SK-N-SH (cell line): ENCODE data around the gene ZNF804A. TPM values are rescaled to one million over a fixed set of nuclear protein-coding genes. Genes with fewer than 3 reads are reported as not detected.
"Not testable (repeated sequence)": the region's sequence is repeated elsewhere in the genome, so short reads cannot be mapped to it uniquely, and the experiment has no call there.

Experiments used
- CTCF ChIA-PET: fragments of 300-600, 350-600 bp; formaldehyde crosslinking; extraction: SDS; loops from one replicate; lab custom pipeline; 2021; lab: Yijun Ruan, JAX
- POLR2A ChIA-PET: fragments of 350-600 bp; sonication (Branson Sonifier 250); formaldehyde crosslinking; extraction: SDS; loops from one replicate; lab custom pipeline; 2020; ENCODE audit warnings: antibody characterized with exemption, inconsistent platforms; lab: Yijun Ruan, JAX
- DNase-seq: peaks from one replicate; pipeline ENCODE4 v3.0.0; 2012
- H2AFZ ChIP-seq: fragments of 200-600 bp; sonication (generic); 2 replicates; pipeline ENCODE4 v1.8.1; 2016; ENCODE audit warnings: antibody characterized with exemption, mild to moderate bottlenecking, low read depth
- H3F3A ChIP-seq: fragments of 200-600 bp; sonication (generic); replicated peaks from 2 replicates; pipeline ENCODE3; 2016; ENCODE audit warnings: antibody characterized with exemption, mild to moderate bottlenecking; ENCODE audit not compliant: insufficient read depth
- H3K27ac ChIP-seq, 2 experiments: fragments of 200-500 bp in 1 of 2; fragments of 200-600 bp in 1 of 2; sonication (Bioruptor generic) in 1 of 2; sonication (generic), shearing (Covaris generic) in 1 of 2; 2 replicates each; pipeline versions ENCODE4 v1.5.1 to v1.6.1; 2014 to 2016; ENCODE audit warnings: low read depth in 2 of 2, inconsistent platforms in 1 of 2, low read length in 1 of 2, mild to moderate bottlenecking in 1 of 2, mixed read lengths in 1 of 2
- H3K27me3 ChIP-seq: fragments of 200-600 bp; sonication (generic), shearing (Covaris generic); 2 replicates; pipeline ENCODE4 v1.6.1; 2016; ENCODE audit warnings: mixed run types; ENCODE audit not compliant: insufficient read depth
- H3K36me3 ChIP-seq, 2 experiments: fragments of 200-500 bp in 1 of 2; fragments of 200-600 bp in 1 of 2; sonication (Bioruptor generic) in 1 of 2; sonication (generic) in 1 of 2; replicated peaks in 1 of 2; 2 replicates each; pipeline versions ENCODE3 to v1.5.1; 2014 to 2016; ENCODE audit warnings: low read length in 1 of 2, mild to moderate bottlenecking in 1 of 2; ENCODE audit not compliant: insufficient read depth in 2 of 2, control insufficient read depth in 1 of 2
- H3K4me1 ChIP-seq, 2 experiments: fragments of 200-500 bp in 1 of 2; fragments of 200-600 bp in 1 of 2; sonication (Bioruptor generic) in 1 of 2; sonication (generic), shearing (Covaris generic) in 1 of 2; 2 replicates each; pipeline versions ENCODE4 v1.5.1 to v1.6.1; 2014 to 2016; ENCODE audit warnings: low read depth in 1 of 2, low read length in 1 of 2, mixed run types in 1 of 2; ENCODE audit not compliant: insufficient read depth in 2 of 2, control insufficient read depth in 1 of 2
- H3K4me2 ChIP-seq: fragments of 200-600 bp; sonication (generic), shearing (Covaris generic); 2 replicates; pipeline ENCODE4 v1.6.1; 2017; ENCODE audit warnings: mixed run types
- H3K4me3 ChIP-seq, 2 experiments: fragments of 200-500 bp in 1 of 2; fragments of 200-600 bp in 1 of 2; sonication (Bioruptor generic) in 1 of 2; sonication (generic), shearing (Covaris generic) in 1 of 2; 2 replicates each; pipeline versions ENCODE4 v1.5.1 to v1.8.1; 2014 to 2016; ENCODE audit warnings: low read depth in 2 of 2, inconsistent platforms in 1 of 2, low read length in 1 of 2, mild to moderate bottlenecking in 1 of 2, mixed read lengths in 1 of 2, moderate library complexity in 1 of 2
- H3K79me2 ChIP-seq: fragments of 200-600 bp; sonication (generic); 2 replicates; pipeline ENCODE4 v1.8.1; 2017; ENCODE audit warnings: mild to moderate bottlenecking; ENCODE audit not compliant: insufficient read depth
- H3K9ac ChIP-seq: fragments of 200-600 bp; sonication (generic); 2 replicates; pipeline ENCODE4 v1.6.1; 2017; ENCODE audit warnings: mixed run types
- H3K9me2 ChIP-seq: fragments of 200-600 bp; sonication (generic); 2 replicates; pipeline ENCODE4 v1.6.1; 2017; ENCODE audit warnings: mixed run types
- H3K9me3 ChIP-seq: fragments of 200-600 bp; sonication (generic); 2 replicates; pipeline ENCODE4 v1.6.1; 2017; ENCODE audit warnings: mixed run types, mild to moderate bottlenecking, moderate library complexity
- H4K20me1 ChIP-seq: fragments of 200-600 bp; sonication (generic); 2 replicates; pipeline ENCODE4 v1.6.1; 2017; ENCODE audit warnings: mild to moderate bottlenecking, mixed run types; ENCODE audit not compliant: insufficient read depth
- FOSL2 ChIP-seq: IDR thresholded peaks from 2 replicates; pipeline ENCODE4 v1.4.0; 2012; ENCODE audit warnings: low read depth, mild to moderate bottlenecking, moderate library complexity, borderline replicate concordance
- NRF1 ChIP-seq: IDR thresholded peaks from 2 replicates; pipeline ENCODE4 v1.6.1; 2012; ENCODE audit warnings: low read depth, mild to moderate bottlenecking, low read length
- YY1 ChIP-seq: IDR thresholded peaks from 2 replicates; pipeline ENCODE4 v1.4.0; 2012; ENCODE audit warnings: low read depth, mild to moderate bottlenecking
- WGBS: methylation state at CpG from one replicate; pipeline ENCODE4 v1.1.6; 2017; ENCODE audit warnings: low lambda C conversion rate; 5-methylcytosine and 5-hydroxymethylcytosine counted together
- polyA plus RNA-seq, 3 experiments: library from polyadenylated mRNA; depleted of rRNA; stranded (reverse); fragments of >200 nt; gene quantifications; 2 replicates each; pipeline ENCODE4 v1.2.3, GENCODE V29; 2012
- TF ChIP-seq, protein P1 (sequence below): IDR thresholded peaks from 2 replicates; pipeline ENCODE4 v1.4.0; 2012; ENCODE audit warnings: low read depth, borderline replicate concordance
- TF ChIP-seq, protein P2 (sequence below): IDR thresholded peaks from 2 replicates; pipeline ENCODE4 v1.4.0; 2012; ENCODE audit warnings: low read depth, borderline replicate concordance
- TF ChIP-seq, protein P3 (sequence below): fragments of 200-600 bp; sonication (generic); IDR thresholded peaks from 2 replicates; pipeline ENCODE4 v1.6.1; 2017; ENCODE audit warnings: antibody characterized with exemption, mild to moderate bottlenecking, moderate library complexity
- TF ChIP-seq, protein P4 (sequence below): fragments of 150-350 bp; IDR thresholded peaks from 2 replicates; pipeline ENCODE4 v1.6.1; 2016; ENCODE audit warnings: mild to moderate bottlenecking, low read depth, low read length

Gene ZNF804A
- polyA plus RNA-seq, 1 of the 3 experiments (the other 2 are of a cell fraction) = 0.02 TPM

DNA sequence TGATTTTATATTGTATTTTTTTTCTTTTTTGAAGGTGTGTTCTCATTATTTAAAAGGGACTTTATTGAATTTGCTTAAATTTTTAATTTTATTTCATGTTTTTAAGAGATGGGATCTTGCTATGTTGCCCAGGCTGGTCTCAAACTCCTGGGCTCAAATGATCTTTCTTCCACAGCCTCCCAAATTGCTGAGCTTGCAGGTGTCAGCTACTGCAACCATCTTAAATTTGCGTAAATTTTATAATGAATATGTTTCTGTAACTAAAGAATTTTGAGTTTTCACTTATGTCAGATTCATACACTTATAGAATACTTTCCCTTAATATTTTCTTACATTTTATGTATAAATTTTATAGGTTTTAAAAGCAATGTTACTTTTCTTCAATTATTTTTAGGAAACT lies 157.8 kb downstream of the ZNF804A start:
- Histone ChIP-seq H3F3A (no peaks in the 10 kb centered on the region), H3K4me3 (no peak overlapping the region), H3K4me2 (no peak overlapping the region), H3K79me2 (no peaks in the 10 kb centered on the region), H3K9ac (no peak overlapping the region), H3K4me1 (no peaks in the 10 kb centered on the region; a peak in 1 of 4 replicates), H3K9me3 (no peaks in the 10 kb centered on the region), H2AFZ (no peak overlapping the region), H4K20me1 (no peaks in the 10 kb centered on the region), H3K27me3 (no peaks in the 10 kb centered on the region), H3K9me2 (no peaks in the 10 kb centered on the region), H3K36me3 (no peaks in the 10 kb centered on the region), H3K27ac (no peak overlapping the region)
- ChIA-PET POLR2A (no interaction called here), CTCF (no interaction called here)
- DNase-seq = no peak
- 86% methylated on average over 1 of the region's 1 CpG for WGBS
- TF ChIP-seq, protein P1, sequence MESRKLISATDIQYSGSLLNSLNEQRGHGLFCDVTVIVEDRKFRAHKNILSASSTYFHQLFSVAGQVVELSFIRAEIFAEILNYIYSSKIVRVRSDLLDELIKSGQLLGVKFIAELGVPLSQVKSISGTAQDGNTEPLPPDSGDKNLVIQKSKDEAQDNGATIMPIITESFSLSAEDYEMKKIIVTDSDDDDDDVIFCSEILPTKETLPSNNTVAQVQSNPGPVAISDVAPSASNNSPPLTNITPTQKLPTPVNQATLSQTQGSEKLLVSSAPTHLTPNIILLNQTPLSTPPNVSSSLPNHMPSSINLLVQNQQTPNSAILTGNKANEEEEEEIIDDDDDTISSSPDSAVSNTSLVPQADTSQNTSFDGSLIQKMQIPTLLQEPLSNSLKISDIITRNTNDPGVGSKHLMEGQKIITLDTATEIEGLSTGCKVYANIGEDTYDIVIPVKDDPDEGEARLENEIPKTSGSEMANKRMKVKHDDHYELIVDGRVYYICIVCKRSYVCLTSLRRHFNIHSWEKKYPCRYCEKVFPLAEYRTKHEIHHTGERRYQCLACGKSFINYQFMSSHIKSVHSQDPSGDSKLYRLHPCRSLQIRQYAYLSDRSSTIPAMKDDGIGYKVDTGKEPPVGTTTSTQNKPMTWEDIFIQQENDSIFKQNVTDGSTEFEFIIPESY = no peak
- no peak for TF ChIP-seq FOSL2

DNA sequence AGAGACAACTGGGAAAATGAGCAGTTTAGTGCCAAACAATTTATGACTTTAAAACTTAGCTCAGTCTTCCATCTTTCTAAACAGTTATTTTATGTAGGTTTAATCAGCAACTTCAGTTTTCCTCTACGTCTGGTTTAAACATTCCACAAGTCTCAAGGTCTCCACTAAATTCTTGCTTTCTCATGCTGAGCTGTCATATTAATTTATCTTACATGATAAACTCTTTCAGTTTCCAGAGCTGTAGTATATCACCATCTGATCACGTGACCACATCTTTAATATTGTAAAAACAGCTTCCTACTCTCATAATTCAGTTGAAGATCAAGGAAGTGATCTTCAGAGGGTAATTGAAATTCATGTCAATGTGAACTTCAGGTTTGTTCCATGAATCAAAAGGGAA lies 158.6 kb downstream of the ZNF804A start:
- H3K79me2 ChIP-seq = no peaks in the 10 kb centered on the region
- no peaks in the 10 kb centered on the region for H3F3A ChIP-seq
- ChIA-PET POLR2A (no interaction called here), CTCF (no interaction called here)
- DNase-seq = no peak
- no peaks in the 10 kb centered on the region for H4K20me1 ChIP-seq
- 29% methylated on average over 2 of the region's 2 CpGs for WGBS
- no peak overlapping the region for H3K4me2 ChIP-seq
- no peak overlapping the region; a peak in 1 of 4 replicates for H3K27ac ChIP-seq
- H3K9me2 ChIP-seq = no peaks in the 10 kb centered on the region
- TF ChIP-seq NRF1 (no peak), YY1 (no peak)
- TF ChIP-seq, protein P2, sequence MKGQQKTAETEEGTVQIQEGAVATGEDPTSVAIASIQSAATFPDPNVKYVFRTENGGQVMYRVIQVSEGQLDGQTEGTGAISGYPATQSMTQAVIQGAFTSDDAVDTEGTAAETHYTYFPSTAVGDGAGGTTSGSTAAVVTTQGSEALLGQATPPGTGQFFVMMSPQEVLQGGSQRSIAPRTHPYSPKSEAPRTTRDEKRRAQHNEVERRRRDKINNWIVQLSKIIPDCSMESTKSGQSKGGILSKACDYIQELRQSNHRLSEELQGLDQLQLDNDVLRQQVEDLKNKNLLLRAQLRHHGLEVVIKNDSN = 0 out of 2 replicates have a peak, but pooled peaks have one; percentile 14
- TF ChIP-seq, protein P3, sequence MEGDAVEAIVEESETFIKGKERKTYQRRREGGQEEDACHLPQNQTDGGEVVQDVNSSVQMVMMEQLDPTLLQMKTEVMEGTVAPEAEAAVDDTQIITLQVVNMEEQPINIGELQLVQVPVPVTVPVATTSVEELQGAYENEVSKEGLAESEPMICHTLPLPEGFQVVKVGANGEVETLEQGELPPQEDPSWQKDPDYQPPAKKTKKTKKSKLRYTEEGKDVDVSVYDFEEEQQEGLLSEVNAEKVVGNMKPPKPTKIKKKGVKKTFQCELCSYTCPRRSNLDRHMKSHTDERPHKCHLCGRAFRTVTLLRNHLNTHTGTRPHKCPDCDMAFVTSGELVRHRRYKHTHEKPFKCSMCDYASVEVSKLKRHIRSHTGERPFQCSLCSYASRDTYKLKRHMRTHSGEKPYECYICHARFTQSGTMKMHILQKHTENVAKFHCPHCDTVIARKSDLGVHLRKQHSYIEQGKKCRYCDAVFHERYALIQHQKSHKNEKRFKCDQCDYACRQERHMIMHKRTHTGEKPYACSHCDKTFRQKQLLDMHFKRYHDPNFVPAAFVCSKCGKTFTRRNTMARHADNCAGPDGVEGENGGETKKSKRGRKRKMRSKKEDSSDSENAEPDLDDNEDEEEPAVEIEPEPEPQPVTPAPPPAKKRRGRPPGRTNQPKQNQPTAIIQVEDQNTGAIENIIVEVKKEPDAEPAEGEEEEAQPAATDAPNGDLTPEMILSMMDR = no peak
- TF ChIP-seq, protein P4, sequence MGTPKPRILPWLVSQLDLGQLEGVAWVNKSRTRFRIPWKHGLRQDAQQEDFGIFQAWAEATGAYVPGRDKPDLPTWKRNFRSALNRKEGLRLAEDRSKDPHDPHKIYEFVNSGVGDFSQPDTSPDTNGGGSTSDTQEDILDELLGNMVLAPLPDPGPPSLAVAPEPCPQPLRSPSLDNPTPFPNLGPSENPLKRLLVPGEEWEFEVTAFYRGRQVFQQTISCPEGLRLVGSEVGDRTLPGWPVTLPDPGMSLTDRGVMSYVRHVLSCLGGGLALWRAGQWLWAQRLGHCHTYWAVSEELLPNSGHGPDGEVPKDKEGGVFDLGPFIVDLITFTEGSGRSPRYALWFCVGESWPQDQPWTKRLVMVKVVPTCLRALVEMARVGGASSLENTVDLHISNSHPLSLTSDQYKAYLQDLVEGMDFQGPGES = no peak
- H3K9me3 ChIP-seq = no peaks in the 10 kb centered on the region
- H3K27me3 ChIP-seq = no peaks in the 10 kb centered on the region
- H3K4me1 ChIP-seq = no peaks in the 10 kb centered on the region; a peak in 1 of 4 replicates
- H3K4me3 ChIP-seq = no peak overlapping the region
- H3K36me3 ChIP-seq = no peaks in the 10 kb centered on the region
- no peak overlapping the region for H3K9ac ChIP-seq
- peak overlapping the region; percentile 24; the same call in 1 of the 2 replicates for H2AFZ ChIP-seq

DNA sequence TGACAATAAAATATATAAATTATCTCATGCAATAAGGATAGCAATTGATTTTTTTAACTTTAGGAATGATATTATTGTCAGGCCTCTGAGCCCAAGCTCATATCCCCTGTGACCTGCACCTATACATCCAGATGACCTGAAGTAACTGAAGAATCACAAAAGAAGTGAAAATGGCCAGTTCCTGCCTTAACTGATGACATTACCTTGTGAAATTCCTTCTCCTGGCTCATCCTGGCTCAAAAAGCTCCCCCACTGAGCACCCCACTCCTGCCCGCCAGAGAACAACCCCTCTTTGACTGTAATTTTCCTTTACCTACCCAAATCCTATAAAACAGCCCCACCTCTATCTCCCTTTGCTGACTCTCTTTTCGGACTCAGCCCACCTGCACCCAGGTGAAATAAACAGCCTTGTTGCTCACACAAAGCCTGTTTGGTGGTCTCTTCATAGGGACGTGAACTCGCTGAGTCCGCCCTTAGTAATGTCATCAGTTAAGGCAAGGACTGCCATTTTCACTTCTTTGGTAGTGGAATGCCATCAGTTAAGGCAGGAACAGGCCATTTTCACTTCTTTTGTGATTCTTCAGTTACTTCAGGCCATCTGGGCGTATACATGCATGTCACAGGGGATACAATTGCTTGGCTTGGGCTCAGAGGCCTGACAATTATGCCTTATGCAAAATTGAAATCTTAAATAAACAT lies 161.4 kb downstream of the ZNF804A start:
- H3K9me2 ChIP-seq, H3K9ac ChIP-seq, H3K27ac ChIP-seq, H3F3A ChIP-seq, H3K4me2 ChIP-seq, POLR2A ChIA-PET, H4K20me1 ChIP-seq, H3K79me2 ChIP-seq, H3K27me3 ChIP-seq, H3K4me1 ChIP-seq, H3K4me3 ChIP-seq, CTCF ChIA-PET, H3K9me3 ChIP-seq, H3K36me3 ChIP-seq, H2AFZ ChIP-seq, DNase-seq: not testable (repeated sequence)
- WGBS = 81% methylated on average over 6 of the region's 6 CpGs
